Activated CD4-positive, CD25-positive, alpha-beta regulatory T cell treated with anti-CD3 and anti-CD28 coated beads, Interleukin-2, amount 50 U/mL, for 24 hours (primary cell): ENCODE measurements around the gene UMAD1.

Source experiments
- ATAC-seq, 2 donors: fragments of 150-1000 bp; cut with Tn5 transposase; one replicate each; pipeline ENCODE4 v1.10.0; 2021; ENCODE audit warnings: mild to moderate bottlenecking in 1 of 2, moderate library complexity in 1 of 2

UMAD1 gene

DNA sequence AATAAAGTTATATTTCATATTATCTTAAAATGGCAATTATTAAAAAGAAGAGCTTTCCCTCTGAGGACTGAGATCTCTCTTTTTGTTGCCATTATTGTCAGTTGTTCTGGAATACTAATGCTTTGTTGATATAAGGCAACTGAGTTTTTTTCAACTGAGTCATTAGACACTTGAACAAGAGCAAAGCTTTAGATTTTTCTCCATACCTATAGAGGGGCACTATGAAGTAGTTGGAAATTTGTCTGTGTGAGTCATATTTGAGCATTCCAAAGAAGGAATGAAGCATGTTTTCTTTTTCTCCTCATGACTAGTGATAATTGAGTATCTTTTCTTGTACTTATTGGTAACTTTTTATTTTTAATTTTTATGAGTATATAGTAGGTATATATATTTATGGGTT is 53.3 kb downstream of the UMAD1 start:
- no peak for ATAC-seq

DNA sequence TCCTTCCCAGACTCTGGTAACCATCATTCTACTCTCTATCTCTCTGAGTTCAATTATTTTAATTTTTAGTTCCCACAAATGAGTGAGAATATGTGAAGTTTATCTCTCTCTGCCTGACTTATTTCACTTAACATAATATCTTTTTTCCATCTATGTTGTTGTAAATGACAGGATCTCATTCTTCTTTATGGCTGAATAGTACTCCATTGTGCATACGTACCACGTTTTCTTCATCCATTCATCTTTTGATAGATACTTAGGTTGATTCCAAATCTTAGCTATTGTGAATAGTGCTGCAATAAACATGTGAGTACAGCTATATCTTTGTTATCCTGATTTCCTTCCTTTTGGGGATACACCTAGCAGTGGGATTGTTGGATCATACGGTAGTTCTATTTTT is 54.0 kb downstream of the UMAD1 start:
- no peak for ATAC-seq

DNA sequence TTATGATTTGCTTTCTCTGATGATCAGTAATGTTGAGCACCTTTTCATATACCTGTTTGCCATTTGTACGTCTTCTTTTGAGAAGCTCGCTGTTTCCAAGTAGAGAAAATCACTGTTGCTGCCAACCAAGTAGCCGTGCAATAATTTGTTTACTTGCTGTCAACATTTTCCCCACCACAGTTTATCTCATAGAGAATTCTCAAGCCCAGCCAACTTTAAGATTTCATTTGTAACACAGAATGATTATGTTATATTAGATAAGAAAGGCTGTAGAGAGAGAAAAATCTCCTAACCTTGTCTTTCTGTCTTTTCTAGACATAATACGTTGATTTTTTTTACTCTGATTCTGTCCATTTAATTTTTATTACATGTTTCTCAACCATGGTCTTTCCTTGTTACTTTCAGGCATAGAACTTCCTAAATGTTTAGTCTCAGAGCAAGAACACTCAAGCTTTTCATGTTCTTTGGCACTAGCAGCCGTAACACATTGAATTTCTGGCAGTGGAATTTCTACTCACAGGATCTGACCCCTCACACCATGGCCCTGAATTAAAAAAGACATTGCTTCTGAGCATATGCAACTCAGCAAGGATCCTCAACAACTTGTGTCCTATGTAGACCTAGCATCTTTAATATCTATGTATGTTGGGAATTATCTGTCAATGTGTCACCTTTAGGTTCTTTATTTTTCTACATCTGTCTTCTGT is 54.7 kb downstream of the UMAD1 start:
- ATAC-seq: no peak

DNA sequence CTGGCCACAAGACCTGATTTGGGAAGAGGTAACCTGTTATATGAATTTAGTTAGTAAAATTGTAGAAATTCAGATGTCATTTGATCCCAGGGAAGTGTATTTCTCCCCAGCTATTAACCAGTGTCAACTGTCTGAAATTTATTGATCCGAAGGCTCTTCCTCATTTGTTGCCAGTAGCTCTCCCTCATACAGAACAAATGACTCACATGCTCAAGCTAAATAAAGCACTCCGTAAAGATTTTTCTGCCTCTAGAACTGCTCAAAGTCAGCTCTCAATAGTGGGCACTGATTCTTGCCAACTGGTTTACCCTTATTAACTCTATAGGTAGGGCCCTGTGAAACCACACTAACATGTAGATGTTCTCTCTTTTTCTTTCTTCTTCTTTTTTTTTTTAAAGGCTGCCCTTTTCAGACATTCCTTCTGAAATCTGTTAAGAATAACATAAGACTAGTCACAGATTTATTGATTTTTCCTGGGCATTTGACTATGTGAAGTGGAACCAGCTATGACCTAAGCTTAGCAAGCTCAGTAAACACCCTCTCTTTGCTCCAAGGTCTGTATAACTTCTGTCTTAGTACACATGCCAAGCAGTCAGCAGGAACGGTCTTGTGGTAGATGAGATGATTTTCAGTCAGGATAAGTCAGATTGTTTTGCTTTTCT is 56.0 kb downstream of the UMAD1 start:
- no peak for ATAC-seq

DNA sequence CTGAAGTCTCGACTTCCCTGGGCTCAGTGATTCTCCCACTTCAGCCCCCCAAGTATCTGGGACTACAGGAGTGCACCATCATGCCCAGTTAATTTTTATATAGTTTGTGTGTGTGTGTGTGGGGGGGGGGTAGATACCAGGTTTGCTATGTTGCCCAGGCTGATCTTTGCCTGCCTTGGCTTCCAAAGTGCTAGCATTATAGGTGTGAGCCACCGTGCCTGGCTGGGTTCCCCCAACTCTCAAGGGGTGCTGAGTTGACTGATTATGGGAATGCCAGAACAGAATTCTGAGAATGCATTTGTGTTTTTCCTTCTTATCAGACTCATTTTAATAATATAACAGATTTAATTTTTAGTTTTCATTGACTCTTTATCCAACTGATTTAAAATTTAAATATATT is 58.4 kb downstream of the UMAD1 start:
- ATAC-seq: no peak

DNA sequence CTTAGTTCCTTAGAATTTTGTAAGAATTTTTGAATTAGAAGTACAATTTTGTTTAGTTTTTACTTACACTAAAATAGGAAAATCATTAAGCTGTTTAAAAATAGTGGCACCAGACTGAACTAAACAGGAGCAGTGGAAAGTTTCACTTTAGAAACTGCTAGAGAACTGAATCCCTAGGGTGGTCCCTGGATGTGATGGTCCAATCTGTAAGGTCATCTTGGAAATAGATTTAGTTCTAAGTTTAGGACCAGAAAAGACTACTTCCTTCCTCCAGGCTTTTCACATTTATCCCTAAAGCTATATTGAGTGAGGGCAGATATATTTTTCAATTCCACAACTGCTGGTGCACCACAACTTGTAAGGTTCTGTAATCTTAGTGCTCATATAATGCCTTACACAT is 58.8 kb downstream of the UMAD1 start:
- ATAC-seq: no peak

GRCh38 chr7:7699970-7700369 is 59.4 kb downstream of the UMAD1 start:
- no peak for ATAC-seq

GRCh38 chr7:7701527-7701926 is 61.0 kb downstream of the UMAD1 start:
- peak; percentile 25 to 59 for ATAC-seq

- no peak for ATAC-seq
Measured at GRCh38 chr7:7702826-7703225, 62.3 kb downstream of the UMAD1 start.

GRCh38 chr7:7703427-7703826 is 62.9 kb downstream of the UMAD1 start:
- ATAC-seq: no peak

DNA sequence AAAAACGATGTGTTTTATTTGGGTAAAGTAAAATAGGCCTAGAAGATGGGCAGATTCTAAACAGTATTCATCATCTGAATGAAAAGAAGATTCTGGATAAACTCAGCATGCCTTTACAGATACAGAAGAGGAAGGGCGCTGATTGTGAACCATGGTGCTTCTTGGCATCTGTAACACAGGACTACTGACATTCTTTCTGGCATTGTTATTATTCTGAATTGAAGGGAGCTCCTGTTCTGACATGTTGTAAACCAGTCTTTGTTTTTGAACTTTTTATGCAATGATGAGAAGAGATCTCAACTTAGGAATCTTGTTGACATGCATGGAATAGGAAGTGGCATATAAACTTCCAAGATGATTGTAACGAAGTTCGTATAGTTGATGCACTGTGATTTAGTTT is 64.3 kb downstream of the UMAD1 start:
- ATAC-seq: no peak

DNA sequence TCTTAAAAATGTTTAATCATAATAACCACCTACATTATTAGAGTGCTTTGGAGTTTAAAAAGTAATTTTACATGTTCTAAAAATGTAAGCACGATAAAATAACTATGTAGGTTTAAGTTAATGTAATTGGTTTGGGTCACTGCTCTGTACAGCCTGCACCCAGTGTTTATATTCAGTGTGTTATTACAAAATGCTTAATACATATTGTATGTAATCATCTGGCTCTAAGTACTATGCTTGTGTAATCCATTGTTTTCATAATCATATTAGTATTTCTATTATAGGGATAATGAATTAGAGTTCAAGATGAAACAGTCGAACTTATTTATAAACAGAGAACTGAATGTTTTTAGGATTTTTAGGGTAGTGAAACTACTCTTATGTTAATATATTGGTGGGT is 64.8 kb downstream of the UMAD1 start:
- no peak for ATAC-seq

DNA sequence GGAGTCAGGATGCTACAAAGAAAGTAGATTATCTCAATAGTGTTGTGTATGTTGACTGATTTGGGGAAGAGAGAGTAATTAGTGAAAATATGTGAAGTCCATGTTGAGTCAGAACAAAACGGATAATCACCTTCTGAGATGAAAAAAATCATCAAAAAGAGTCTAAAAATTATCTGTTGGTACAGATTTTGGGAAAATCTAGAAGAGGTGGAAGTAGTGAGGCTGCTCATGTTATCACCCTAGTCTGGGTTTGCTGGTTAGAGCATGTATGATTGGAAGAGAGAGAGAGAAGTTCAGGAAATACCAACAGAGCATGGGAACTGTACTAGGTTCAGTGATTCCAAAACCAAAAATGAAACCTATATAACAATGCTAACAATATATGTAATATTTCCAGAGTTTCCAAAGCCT is 65.6 kb downstream of the UMAD1 start:
- no peak for ATAC-seq

- ATAC-seq: no peak
Measured at GRCh38 chr7:7706556-7707172, 66.1 kb downstream of the UMAD1 start.

DNA sequence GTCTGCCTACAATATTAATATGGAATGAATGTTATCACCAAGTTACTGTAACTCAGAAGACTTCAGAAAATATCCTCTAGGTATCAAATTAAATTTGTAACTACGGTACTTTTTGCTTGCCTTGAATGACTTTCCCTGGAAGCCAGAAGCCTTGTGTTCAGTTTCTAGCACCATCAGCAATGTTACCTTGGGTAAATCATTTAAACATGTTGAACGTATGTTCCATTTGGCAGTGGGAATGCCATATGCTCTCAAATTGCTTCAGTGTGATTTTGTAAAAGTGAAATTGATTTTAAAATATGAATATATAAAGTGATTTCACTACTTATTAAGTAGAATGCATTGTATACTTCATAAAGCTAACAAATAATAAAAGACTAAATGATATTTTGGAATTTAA is 66.7 kb downstream of the UMAD1 start:
- no peak for ATAC-seq

- ATAC-seq: no peak
Measured at GRCh38 chr7:7707806-7708205, 67.3 kb downstream of the UMAD1 start.

GRCh38 chr7:7709291-7709690 is 68.7 kb downstream of the UMAD1 start:
- ATAC-seq: no peak

- no peak for ATAC-seq
Measured at GRCh38 chr7:7710469-7710868, 69.9 kb downstream of the UMAD1 start.

DNA sequence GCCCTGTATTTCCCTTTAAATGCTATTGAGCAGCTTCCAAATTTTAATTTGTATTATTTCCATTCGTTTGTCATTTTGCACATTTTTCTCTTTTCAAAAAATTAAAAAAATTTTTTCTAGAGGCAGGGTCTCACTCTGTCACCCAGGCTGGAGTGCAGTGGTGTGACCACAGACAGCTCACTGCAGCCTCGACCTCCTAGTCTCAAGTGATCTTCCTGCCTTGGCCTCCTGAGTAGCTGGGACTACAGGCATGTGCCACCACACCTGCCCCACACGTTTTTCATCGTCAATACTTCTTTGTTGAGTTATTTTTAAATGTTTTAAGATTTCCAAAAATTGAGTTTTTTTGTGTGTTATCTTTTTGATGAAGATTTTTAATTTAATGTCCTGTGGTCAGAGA is 73.2 kb downstream of the UMAD1 start:
- ATAC-seq: no peak

DNA sequence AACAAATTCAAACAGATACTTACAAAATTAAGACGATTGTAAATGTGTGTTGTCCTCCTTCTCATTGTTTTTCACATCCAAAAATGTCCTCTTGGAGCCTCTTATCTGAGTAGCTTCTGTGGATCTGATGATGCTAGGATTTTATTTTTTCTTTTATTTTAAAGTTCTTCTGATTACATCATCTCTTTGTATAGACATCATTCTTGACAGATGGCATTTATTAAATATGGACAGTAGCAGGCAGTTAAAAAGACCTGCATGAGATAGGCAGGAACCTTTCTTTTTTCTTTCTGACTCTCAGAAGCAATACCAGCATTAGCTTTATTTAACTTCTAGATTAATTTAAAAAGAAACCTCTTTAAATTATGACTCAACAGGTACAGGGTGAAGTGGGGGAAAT is 77.9 kb downstream of the UMAD1 start, which contains the start of gene RPA3:
Gene RPA3 (minus strand): TSS at position 116 of the 400 bp plus-strand sequence. CDS start 78,189 bp downstream, outside the sequence.
- no peak for ATAC-seq

- ATAC-seq: peak; percentile 99 to 100
Measured at GRCh38 chr7:7719236-7719635, 78.7 kb downstream of the UMAD1 start.

DNA sequence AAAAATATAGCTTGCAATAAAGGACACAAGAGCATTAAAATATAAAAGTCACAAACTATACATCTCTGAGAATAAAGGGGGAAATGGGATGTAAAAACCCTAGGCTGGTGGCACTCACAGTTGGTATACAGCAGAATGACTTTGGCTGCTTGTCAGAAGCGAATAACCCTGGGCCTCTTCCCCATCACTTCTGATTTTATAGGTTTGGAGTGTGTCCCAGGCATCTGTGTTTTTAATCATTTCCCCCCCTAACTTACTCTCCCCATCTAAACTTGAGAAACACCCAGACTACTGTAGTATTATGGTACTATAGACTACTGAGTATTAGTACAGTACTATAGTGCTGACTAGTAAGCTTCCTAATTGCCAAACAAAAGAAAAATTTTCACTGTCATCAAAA is 79.6 kb downstream of the UMAD1 start:
- ATAC-seq: no peak

- ATAC-seq: no peak
Measured at GRCh38 chr7:7720750-7721621, 80.4 kb downstream of the UMAD1 start.
